ENCODE data around the gene FOXO3. TPM values are rescaled to one million over a fixed set of nuclear protein-coding genes. Genes with fewer than 3 reads are reported as not detected.

Gene FOXO3
- polyA plus RNA-seq, 2 donors: 9.6 to 15.3 TPM

- Histone ChIP-seq H3K27me3 (ENCODE audit: control insufficient read depth in 1 of 2, insufficient read depth in 2 of 2, low read length in 2 of 2) (no peaks in the 10 kb centered on the region), H3K4me1 (ENCODE audit: control insufficient read depth in 2 of 2, insufficient read depth in 2 of 2, low read length in 1 of 2) (peaks cover 0 to 2% of the 10 kb centered on the region in 2 donors), H3K27ac (ENCODE audit: low read depth in 2 of 2, low read length in 1 of 2) (peak overlapping the region in 1 of 2 donors; percentile 35), H3K4me3 (ENCODE audit: low read depth in 1 of 2, low read length in 2 of 2) (no peak overlapping the region), H3K9me3 (ENCODE audit: control insufficient read depth in 2 of 2, insufficient read depth in 1 of 2, low read depth in 1 of 2, low read length in 1 of 2) (no peaks in the 10 kb centered on the region), H3K36me3 (ENCODE audit: control insufficient read depth in 2 of 2, insufficient read depth in 2 of 2, low read length in 1 of 2) (no peaks in the 10 kb centered on the region)
- 65 to 76% methylated on average over 5 of the region's 5 CpGs for WGBS, 2 donors
These were observed 48.6 kb downstream of the FOXO3 start for GRCh38 chr6:108609276-108609769.

- H3K9me3 ChIP-seq (ENCODE audit: control insufficient read depth in 2 of 2, insufficient read depth in 1 of 2, low read depth in 1 of 2, low read length in 1 of 2): no peaks in the 10 kb centered on the region
- no peaks in the 10 kb centered on the region for H3K36me3 ChIP-seq (ENCODE audit: control insufficient read depth in 2 of 2, insufficient read depth in 2 of 2, low read length in 1 of 2)
- WGBS, 2 donors: 81 to 83% methylated on average over 3 of the region's 3 CpGs
- H3K27ac ChIP-seq (ENCODE audit: low read depth in 2 of 2, low read length in 1 of 2): peak overlapping the region in 1 of 2 donors; percentile 29
- peaks cover 0 to 2% of the 10 kb centered on the region in 2 donors for H3K4me1 ChIP-seq (ENCODE audit: control insufficient read depth in 2 of 2, insufficient read depth in 2 of 2, low read length in 1 of 2)
- no peaks in the 10 kb centered on the region for H3K27me3 ChIP-seq (ENCODE audit: control insufficient read depth in 1 of 2, insufficient read depth in 2 of 2, low read length in 2 of 2)
- no peak overlapping the region for H3K4me3 ChIP-seq (ENCODE audit: low read depth in 1 of 2, low read length in 2 of 2)
These were observed 49.6 kb downstream of the FOXO3 start for GRCh38 chr6:108610270-108610839.

- H3K36me3 ChIP-seq (ENCODE audit: control insufficient read depth in 2 of 2, insufficient read depth in 2 of 2, low read length in 1 of 2): no peaks in the 10 kb centered on the region
- H3K9me3 ChIP-seq (ENCODE audit: control insufficient read depth in 2 of 2, insufficient read depth in 1 of 2, low read depth in 1 of 2, low read length in 1 of 2): no peaks in the 10 kb centered on the region
- H3K27me3 ChIP-seq (ENCODE audit: control insufficient read depth in 1 of 2, insufficient read depth in 2 of 2, low read length in 2 of 2): no peaks in the 10 kb centered on the region
- 55 to 60% methylated on average over 4 of the region's 4 CpGs for WGBS, 2 donors
- no peak overlapping the region for H3K4me3 ChIP-seq (ENCODE audit: low read depth in 1 of 2, low read length in 2 of 2)
- no peak overlapping the region for H3K27ac ChIP-seq (ENCODE audit: low read depth in 2 of 2, low read length in 1 of 2)
- H3K4me1 ChIP-seq (ENCODE audit: control insufficient read depth in 2 of 2, insufficient read depth in 2 of 2, low read length in 1 of 2): peaks cover 0 to 2% of the 10 kb centered on the region in 2 donors
These were observed 50.4 kb downstream of the FOXO3 start for GRCh38 chr6:108610957-108611586.

DNA sequence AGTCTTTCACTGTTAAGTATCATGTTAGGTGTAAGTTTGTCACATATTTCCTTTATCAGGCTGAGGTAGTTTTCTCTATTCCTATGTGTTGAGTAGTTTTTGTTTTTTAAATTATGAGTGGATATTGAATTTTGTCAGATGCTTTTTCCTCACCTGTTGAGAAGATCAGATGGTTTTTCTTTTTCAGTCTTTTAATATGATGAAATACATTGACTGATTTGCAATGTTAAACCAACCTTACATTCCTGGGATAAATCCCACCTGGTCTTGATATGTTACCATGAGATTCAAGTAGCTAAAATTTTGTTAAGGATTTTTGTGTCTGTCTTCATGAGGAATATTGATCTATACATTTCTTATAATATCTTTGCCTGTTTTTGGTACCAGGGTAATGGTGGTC is 52.1 kb downstream of the FOXO3 start:
- Histone ChIP-seq H3K36me3 (ENCODE audit: control insufficient read depth in 2 of 2, insufficient read depth in 2 of 2, low read length in 1 of 2) (no peaks in the 10 kb centered on the region), H3K27ac (ENCODE audit: low read depth in 2 of 2, low read length in 1 of 2) (no peak overlapping the region), H3K27me3 (ENCODE audit: control insufficient read depth in 1 of 2, insufficient read depth in 2 of 2, low read length in 2 of 2) (no peaks in the 10 kb centered on the region), H3K4me1 (ENCODE audit: control insufficient read depth in 2 of 2, insufficient read depth in 2 of 2, low read length in 1 of 2) (peaks cover 0 to 2% of the 10 kb centered on the region in 2 donors), H3K4me3 (ENCODE audit: low read depth in 1 of 2, low read length in 2 of 2) (no peak overlapping the region), H3K9me3 (ENCODE audit: control insufficient read depth in 2 of 2, insufficient read depth in 1 of 2, low read depth in 1 of 2, low read length in 1 of 2) (no peaks in the 10 kb centered on the region)

DNA sequence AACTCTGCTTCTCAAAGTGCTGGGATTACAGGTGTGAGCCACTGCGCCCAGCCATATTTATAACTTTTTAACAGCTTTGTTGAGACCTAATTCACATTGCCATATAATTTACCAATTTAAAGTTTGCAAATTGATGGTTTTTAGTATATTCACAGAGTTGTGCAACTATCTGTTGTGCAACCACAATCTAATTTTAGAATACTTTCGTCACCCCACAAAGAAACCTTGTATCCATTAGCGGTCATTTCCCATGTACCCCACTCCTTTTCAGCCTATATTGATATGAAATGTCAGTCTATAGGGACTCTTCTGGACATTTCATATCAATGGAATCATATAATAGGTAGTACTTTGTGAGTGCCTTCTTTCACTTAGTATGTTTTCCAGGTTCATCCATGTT is 55.8 kb downstream of the FOXO3 start:
- WGBS, 2 donors: 81 to 86% methylated on average over 3 of the region's 3 CpGs
- H3K36me3 ChIP-seq (ENCODE audit: control insufficient read depth in 2 of 2, insufficient read depth in 2 of 2, low read length in 1 of 2): no peaks in the 10 kb centered on the region
- no peak overlapping the region for H3K4me3 ChIP-seq (ENCODE audit: low read depth in 1 of 2, low read length in 2 of 2)
- H3K9me3 ChIP-seq (ENCODE audit: control insufficient read depth in 2 of 2, insufficient read depth in 1 of 2, low read depth in 1 of 2, low read length in 1 of 2): no peaks in the 10 kb centered on the region
- H3K4me1 ChIP-seq (ENCODE audit: control insufficient read depth in 2 of 2, insufficient read depth in 2 of 2, low read length in 1 of 2): peaks cover 2 to 5% of the 10 kb centered on the region in 2 donors
- no peaks in the 10 kb centered on the region for H3K27me3 ChIP-seq (ENCODE audit: control insufficient read depth in 1 of 2, insufficient read depth in 2 of 2, low read length in 2 of 2)
- H3K27ac ChIP-seq (ENCODE audit: low read depth in 2 of 2, low read length in 1 of 2): no peak overlapping the region

DNA sequence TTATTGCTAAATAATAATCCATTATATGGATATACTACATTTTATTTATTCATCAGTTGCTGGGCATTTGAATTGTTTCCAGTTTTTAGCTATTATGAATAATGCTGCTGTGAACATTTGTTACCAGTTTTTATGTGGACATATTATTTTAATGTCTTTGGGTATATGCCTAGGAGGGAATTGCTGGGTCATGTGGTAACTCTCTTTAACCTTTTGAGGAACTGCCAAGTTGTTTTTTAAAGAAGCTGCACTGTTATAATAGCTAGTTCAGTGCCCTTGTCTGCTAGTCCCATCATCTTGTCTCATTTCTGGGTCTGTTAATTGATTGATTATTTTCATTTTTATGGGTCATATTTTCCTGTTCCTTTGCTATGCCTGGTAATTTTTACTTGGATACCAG is 56.3 kb downstream of the FOXO3 start:
- Histone ChIP-seq H3K4me3 (ENCODE audit: low read depth in 1 of 2, low read length in 2 of 2) (no peak overlapping the region), H3K27ac (ENCODE audit: low read depth in 2 of 2, low read length in 1 of 2) (no peak overlapping the region), H3K27me3 (ENCODE audit: control insufficient read depth in 1 of 2, insufficient read depth in 2 of 2, low read length in 2 of 2) (no peaks in the 10 kb centered on the region), H3K4me1 (ENCODE audit: control insufficient read depth in 2 of 2, insufficient read depth in 2 of 2, low read length in 1 of 2) (peaks cover 5 to 9% of the 10 kb centered on the region in 2 donors), H3K36me3 (ENCODE audit: control insufficient read depth in 2 of 2, insufficient read depth in 2 of 2, low read length in 1 of 2) (peaks cover 0 to 2% of the 10 kb centered on the region in 2 donors), H3K9me3 (ENCODE audit: control insufficient read depth in 2 of 2, insufficient read depth in 1 of 2, low read depth in 1 of 2, low read length in 1 of 2) (no peaks in the 10 kb centered on the region)

DNA sequence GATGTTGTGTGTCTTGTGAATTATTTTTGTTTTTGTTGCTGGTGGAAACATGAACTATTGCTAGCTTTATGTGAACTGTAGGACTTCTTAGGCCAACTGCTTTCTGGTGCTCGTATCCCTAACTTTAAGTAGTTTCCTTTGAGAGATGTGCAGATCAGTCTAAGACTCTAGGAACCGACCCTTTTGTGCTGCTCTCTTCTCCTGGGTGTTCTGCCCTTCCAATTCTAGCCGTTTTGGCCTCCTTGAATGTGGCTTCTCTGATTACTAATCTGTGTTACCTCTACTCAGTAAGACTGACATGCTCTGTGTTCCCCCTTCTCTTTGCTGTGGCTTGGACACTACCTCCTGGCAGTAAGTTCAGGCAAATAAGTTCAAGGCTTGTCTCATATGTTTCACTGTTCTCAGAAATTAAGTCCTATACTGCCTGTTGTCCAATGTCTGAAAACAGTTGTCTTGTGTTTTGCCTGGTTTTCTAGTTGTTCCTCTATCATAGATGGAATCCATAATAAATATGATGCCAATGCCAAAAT is 58.0 kb downstream of the FOXO3 start:
- no peak overlapping the region for H3K27ac ChIP-seq (ENCODE audit: low read depth in 2 of 2, low read length in 1 of 2)
- H3K4me1 ChIP-seq (ENCODE audit: control insufficient read depth in 2 of 2, insufficient read depth in 2 of 2, low read length in 1 of 2): peaks cover 8 to 18% of the 10 kb centered on the region in 2 donors
- H3K9me3 ChIP-seq (ENCODE audit: control insufficient read depth in 2 of 2, insufficient read depth in 1 of 2, low read depth in 1 of 2, low read length in 1 of 2): no peaks in the 10 kb centered on the region
- 71 to 85% methylated on average over 3 of the region's 3 CpGs for WGBS, 2 donors
- no peak overlapping the region for H3K4me3 ChIP-seq (ENCODE audit: low read depth in 1 of 2, low read length in 2 of 2)
- H3K27me3 ChIP-seq (ENCODE audit: control insufficient read depth in 1 of 2, insufficient read depth in 2 of 2, low read length in 2 of 2): no peaks in the 10 kb centered on the region
- peaks cover 0 to 2% of the 10 kb centered on the region in 2 donors for H3K36me3 ChIP-seq (ENCODE audit: control insufficient read depth in 2 of 2, insufficient read depth in 2 of 2, low read length in 1 of 2)

DNA sequence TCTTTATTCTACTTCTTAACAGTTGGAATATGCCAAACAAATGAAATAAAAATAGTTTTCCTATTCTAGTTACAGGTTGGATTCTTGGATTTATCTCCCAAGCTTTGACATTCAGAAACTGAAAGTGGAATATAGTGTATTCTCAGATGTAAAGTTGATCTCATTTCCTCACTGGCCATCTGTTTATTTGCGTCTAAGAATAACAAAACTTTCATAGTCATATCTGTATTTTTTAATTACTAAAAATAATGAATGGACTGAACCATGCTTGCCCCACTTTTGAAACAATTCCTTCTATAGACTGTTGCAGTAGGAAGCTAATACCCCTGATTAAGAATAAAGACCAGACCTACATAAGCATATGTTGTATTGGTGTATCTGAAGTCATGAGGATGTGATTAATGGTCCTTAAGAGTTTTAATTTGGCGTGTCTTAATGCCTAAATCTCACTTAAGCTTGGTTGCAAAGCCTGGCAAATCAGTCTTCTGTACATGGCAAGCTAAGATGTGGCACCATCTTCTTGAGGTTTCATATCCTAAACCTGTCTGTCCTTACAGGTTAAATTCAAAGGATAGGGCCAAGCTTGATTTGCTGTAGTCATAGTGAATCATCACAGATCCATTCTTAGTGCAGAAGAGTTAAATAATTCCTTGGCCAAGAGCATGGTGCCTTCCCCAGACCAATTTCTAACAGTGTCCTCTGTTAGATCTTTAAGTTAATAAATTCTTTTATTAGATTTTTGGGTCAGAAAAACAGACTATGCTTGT is 58.9 kb downstream of the FOXO3 start:
- Histone ChIP-seq H3K9me3 (ENCODE audit: control insufficient read depth in 2 of 2, insufficient read depth in 1 of 2, low read depth in 1 of 2, low read length in 1 of 2) (no peaks in the 10 kb centered on the region), H3K27ac (ENCODE audit: low read depth in 2 of 2, low read length in 1 of 2) (no peak overlapping the region), H3K4me3 (ENCODE audit: low read depth in 1 of 2, low read length in 2 of 2) (no peak overlapping the region), H3K36me3 (ENCODE audit: control insufficient read depth in 2 of 2, insufficient read depth in 2 of 2, low read length in 1 of 2) (peaks cover 0 to 2% of the 10 kb centered on the region in 2 donors), H3K27me3 (ENCODE audit: control insufficient read depth in 1 of 2, insufficient read depth in 2 of 2, low read length in 2 of 2) (no peaks in the 10 kb centered on the region), H3K4me1 (ENCODE audit: control insufficient read depth in 2 of 2, insufficient read depth in 2 of 2, low read length in 1 of 2) (peaks cover 8 to 18% of the 10 kb centered on the region in 2 donors)
- WGBS, 2 donors: 50 to 55% methylated on average over 2 of the region's 2 CpGs

DNA sequence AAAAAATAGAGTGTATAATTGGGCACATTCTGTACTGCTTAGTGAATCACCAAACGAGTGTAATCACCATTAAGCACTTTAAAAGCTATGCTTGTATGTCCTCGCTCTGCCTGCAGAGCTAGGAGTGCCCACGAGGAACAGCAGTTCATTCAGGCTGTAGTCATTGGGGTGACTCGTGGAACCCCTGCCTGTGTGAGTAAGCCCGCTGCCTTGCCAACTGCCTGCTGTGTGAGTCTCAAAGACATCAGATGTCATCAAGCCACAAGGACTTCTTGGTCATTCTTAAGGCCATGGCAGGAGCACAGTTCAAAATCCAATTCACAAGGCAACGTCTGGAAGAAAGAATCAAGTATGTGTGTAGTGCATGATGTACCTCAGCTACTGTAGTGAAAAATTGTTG is 60.4 kb downstream of the FOXO3 start:
- Histone ChIP-seq H3K4me1 (ENCODE audit: control insufficient read depth in 2 of 2, insufficient read depth in 2 of 2, low read length in 1 of 2) (peaks cover 11 to 18% of the 10 kb centered on the region in 2 donors), H3K36me3 (ENCODE audit: control insufficient read depth in 2 of 2, insufficient read depth in 2 of 2, low read length in 1 of 2) (peaks cover 0 to 2% of the 10 kb centered on the region in 2 donors), H3K27ac (ENCODE audit: low read depth in 2 of 2, low read length in 1 of 2) (peak overlapping the region in 1 of 2 donors; percentile 18), H3K4me3 (ENCODE audit: low read depth in 1 of 2, low read length in 2 of 2) (no peak overlapping the region), H3K9me3 (ENCODE audit: control insufficient read depth in 2 of 2, insufficient read depth in 1 of 2, low read depth in 1 of 2, low read length in 1 of 2) (no peaks in the 10 kb centered on the region), H3K27me3 (ENCODE audit: control insufficient read depth in 1 of 2, insufficient read depth in 2 of 2, low read length in 2 of 2) (no peaks in the 10 kb centered on the region)
- 57 to 69% methylated on average over 6 of the region's 6 CpGs for WGBS, 2 donors
